RWPE1 (cell line): ENCODE data around the gene GART.

Source experiments
- CTCF ChIA-PET: fragments of 350-600 bp; sonication (Branson Sonifier 250); formaldehyde crosslinking; extraction: SDS; loops from one replicate; lab custom pipeline; 2021; lab: Yijun Ruan, JAX
- POLR2A ChIA-PET: fragments of 400-600 bp; formaldehyde crosslinking; extraction: SDS; loops from one replicate; lab custom pipeline; 2020; ENCODE audit warnings: antibody characterized with exemption; ENCODE audit not compliant: low non-redundant PET; lab: Yijun Ruan, JAX
- DNase-seq: peaks from one replicate; pipeline ENCODE4 v3.0.0; 2012; ENCODE audit warnings: low spot score
- H3K27ac ChIP-seq: fragments of 450-650 bp; 2 replicates; pipeline ENCODE4 v1.5.1; 2017
- TF ChIP-seq, protein P1 (sequence below): fragments of 450-650 bp; conservative IDR thresholded peaks from 2 replicates; pipeline ENCODE4 v1.5.1; 2017; ENCODE audit warnings: low read depth, mild to moderate bottlenecking

GART gene

GRCh38 chr21:33557447-33557846 lies 15.5 kb upstream of the GART start:
- H3K27ac ChIP-seq, result no peak overlapping the region
- ChIA-PET POLR2A (no interaction called here), CTCF (interaction anchor here (1.0 kb wide), 1 partner anchor 8 kb away, joined by 3 read pairs; no protein-coding TSS in a partner anchor)
- DNase-seq, result no peak
- TF ChIP-seq, protein P1, sequence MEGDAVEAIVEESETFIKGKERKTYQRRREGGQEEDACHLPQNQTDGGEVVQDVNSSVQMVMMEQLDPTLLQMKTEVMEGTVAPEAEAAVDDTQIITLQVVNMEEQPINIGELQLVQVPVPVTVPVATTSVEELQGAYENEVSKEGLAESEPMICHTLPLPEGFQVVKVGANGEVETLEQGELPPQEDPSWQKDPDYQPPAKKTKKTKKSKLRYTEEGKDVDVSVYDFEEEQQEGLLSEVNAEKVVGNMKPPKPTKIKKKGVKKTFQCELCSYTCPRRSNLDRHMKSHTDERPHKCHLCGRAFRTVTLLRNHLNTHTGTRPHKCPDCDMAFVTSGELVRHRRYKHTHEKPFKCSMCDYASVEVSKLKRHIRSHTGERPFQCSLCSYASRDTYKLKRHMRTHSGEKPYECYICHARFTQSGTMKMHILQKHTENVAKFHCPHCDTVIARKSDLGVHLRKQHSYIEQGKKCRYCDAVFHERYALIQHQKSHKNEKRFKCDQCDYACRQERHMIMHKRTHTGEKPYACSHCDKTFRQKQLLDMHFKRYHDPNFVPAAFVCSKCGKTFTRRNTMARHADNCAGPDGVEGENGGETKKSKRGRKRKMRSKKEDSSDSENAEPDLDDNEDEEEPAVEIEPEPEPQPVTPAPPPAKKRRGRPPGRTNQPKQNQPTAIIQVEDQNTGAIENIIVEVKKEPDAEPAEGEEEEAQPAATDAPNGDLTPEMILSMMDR, result no peak

DNA sequence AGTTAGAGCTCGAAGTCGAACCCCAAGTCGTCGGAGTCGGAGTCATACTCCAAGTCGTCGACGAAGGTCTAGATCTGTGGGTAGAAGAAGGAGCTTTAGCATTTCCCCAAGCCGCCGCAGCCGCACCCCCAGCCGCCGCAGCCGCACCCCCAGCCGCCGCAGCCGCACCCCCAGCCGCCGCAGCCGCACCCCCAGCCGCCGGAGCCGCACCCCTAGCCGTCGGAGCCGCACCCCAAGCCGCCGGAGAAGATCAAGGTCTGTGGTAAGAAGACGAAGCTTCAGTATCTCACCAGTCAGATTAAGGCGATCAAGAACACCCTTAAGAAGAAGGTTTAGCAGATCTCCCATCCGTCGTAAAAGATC lies 13.0 kb upstream of the GART start:
- H3K27ac ChIP-seq, result no peak overlapping the region
- no peak for DNase-seq
- TF ChIP-seq, protein P1, result no peak
- POLR2A ChIA-PET, result no interaction called here
- CTCF ChIA-PET, result interaction anchor here (0.5 kb wide), 1 partner anchor 17 kb away, joined by 3 read pairs; no protein-coding TSS in a partner anchor

DNA sequence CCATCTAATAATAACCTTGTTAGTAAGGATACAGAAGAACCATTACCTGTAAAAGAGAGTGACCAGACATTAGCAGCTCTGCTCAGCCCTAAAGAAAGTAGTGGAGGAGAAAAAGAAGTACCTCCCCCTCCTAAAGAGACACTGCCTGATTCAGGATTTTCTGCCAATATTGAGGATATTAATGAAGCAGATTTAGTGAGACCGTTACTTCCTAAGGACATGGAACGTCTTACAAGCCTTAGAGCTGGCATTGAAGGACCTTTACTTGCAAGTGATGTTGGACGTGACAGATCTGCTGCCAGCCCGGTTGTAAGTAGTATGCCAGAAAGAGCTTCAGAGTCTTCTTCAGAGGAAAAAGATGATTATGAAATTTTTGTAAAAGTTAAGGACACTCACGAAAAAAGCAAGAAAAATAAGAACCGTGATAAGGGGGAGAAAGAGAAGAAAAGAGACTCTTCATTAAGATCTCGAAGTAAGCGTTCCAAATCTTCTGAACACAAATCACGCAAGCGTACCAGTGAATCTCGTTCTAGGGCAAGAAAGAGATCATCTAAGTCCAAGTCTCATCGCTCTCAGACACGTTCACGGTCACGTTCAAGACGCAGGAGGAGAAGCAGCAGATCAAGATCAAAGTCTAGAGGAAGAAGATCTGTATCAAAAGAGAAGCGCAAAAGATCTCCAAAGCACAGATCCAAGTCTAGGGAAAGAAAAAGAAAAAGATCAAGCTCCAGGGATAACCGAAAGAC lies 12.5 kb upstream of the GART start:
- TF ChIP-seq, protein P1, result no peak
- no peak overlapping the region for H3K27ac ChIP-seq
- DNase-seq, result no peak
- CTCF ChIA-PET, result interaction anchor here (0.5 to 0.7 kb wide), 2 partner anchors 16 to 285 kb away, joined by 3 read pairs; no protein-coding TSS in a partner anchor
- POLR2A ChIA-PET, result no interaction called here

GRCh38 chr21:33552999-33553598 lies 11.2 kb upstream of the GART start:
- no peak for DNase-seq
- CTCF ChIA-PET, result no interaction called here
- H3K27ac ChIP-seq, result no peak overlapping the region
- POLR2A ChIA-PET, result no interaction called here
- TF ChIP-seq, protein P1, result no peak

GRCh38 chr21:33552093-33552998 lies 10.4 kb upstream of the GART start:
- ChIA-PET POLR2A (no interaction called here), CTCF (no interaction called here)
- H3K27ac ChIP-seq, result no peak overlapping the region
- TF ChIP-seq, protein P1, result no peak
- no peak for DNase-seq

DNA sequence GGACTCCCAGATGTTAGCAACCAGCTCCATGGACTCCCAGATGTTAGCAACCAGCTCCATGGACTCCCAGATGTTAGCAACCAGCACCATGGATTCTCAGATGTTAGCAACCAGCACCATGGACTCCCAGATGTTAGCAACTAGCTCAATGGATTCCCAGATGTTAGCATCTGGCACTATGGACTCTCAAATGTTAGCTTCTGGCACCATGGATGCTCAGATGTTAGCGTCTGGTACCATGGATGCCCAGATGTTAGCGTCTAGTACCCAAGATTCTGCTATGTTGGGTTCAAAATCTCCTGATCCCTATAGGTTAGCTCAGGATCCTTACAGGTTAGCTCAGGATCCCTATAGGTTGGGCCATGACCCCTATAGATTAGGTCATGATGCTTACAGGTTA lies 9.7 kb upstream of the GART start:
- POLR2A ChIA-PET, result no interaction called here

More for the DNA sequence above, 9.7 kb upstream of the GART start:
- CTCF ChIA-PET, result no interaction called here
- TF ChIP-seq, protein P1, result no peak
- no peak overlapping the region for H3K27ac ChIP-seq
- no peak for DNase-seq
